NCI-H1417 treated with DMSO at 0.1 percent for 48 hours (cell line): ENCODE results near the gene CNR1.

ENCODE experiments used
- DNase-seq: peaks from one replicate; lab custom pipeline; 2025; lab: John Stamatoyannopoulos, UW

Gene CNR1

GRCh38 chr6:88143421-88144157, 22.6 kb downstream of the CNR1 start:
- no peak for DNase-seq

- no peak for DNase-seq
These were observed 23.9 kb downstream of the CNR1 start for GRCh38 chr6:88142297-88142668.

- no peak for DNase-seq
These were observed 24.4 kb downstream of the CNR1 start for GRCh38 chr6:88141561-88142296.

- DNase-seq: no peak
These were observed 28.2 kb downstream of the CNR1 start for GRCh38 chr6:88137915-88138314.

GRCh38 chr6:88135578-88136114, 30.5 kb downstream of the CNR1 start:
- DNase-seq: no peak

GRCh38 chr6:88134575-88134974, 31.6 kb downstream of the CNR1 start:
- DNase-seq: no peak

- no peak for DNase-seq
These were observed 32.4 kb downstream of the CNR1 start for GRCh38 chr6:88133718-88134117.

- no peak for DNase-seq
These were observed 41.1 kb downstream of the CNR1 start for GRCh38 chr6:88124925-88125557.

GRCh38 chr6:88120635-88121034, 45.5 kb downstream of the CNR1 start:
- DNase-seq: no peak

- DNase-seq: no peak
These were observed 46.4 kb downstream of the CNR1 start for GRCh38 chr6:88119769-88120168.

- DNase-seq: no peak
These were observed 49.9 kb downstream of the CNR1 start for GRCh38 chr6:88116276-88116675.

- no peak for DNase-seq
These were observed 50.8 kb downstream of the CNR1 start for GRCh38 chr6:88115307-88115706.

- DNase-seq: no peak
These were observed 51.3 kb downstream of the CNR1 start for GRCh38 chr6:88114838-88115237.

- DNase-seq: no peak
These were observed 54.2 kb downstream of the CNR1 start for GRCh38 chr6:88111991-88112390.

GRCh38 chr6:88107241-88107640, 58.9 kb downstream of the CNR1 start:
- no peak for DNase-seq

GRCh38 chr6:88105741-88106340, 60.3 kb downstream of the CNR1 start:
- no peak for DNase-seq
